ENCODE data around the gene TFPI. TPM values are rescaled to one million over a fixed set of nuclear protein-coding genes. Genes with fewer than 3 reads are reported as not detected.

Gene TFPI
- total and polyA plus RNA-seq, 2 of the 8 experiments (the other 6 are each of a cell fraction or from before 2014, with no cell fraction given): 2.0 to 7.1 TPM

GRCh38 chr2:187500585-187501359 lies 53.5 kb downstream of the TFPI start:
- Histone ChIP-seq H2AFZ (ENCODE audit: low read length) (no peak overlapping the region), H3K36me3 (ENCODE audit: control insufficient read depth in 2 of 4, insufficient read depth in 4 of 4, low read length in 3 of 4) (no peaks in the 10 kb centered on the region), H3K79me2 (ENCODE audit: control insufficient read depth in 1 of 2, insufficient read depth in 2 of 2, low read length in 2 of 2) (no peaks in the 10 kb centered on the region), H3K79me1 (ENCODE audit: low read depth, low read length) (no peaks in the 10 kb centered on the region), H3K9ac (replicated peaks in 1 of 4; ENCODE audit: extremely low read depth in 1 of 4, low read depth in 3 of 4, low read length in 3 of 4) (no peak overlapping the region), H4K91ac (replicated peaks; ENCODE audit: insufficient read length, low read length) (no peak overlapping the region), H3K4me3 (ENCODE audit: extremely low read depth in 1 of 4, insufficient read depth in 2 of 4, low read depth in 3 of 4, low read length in 4 of 4) (no peak overlapping the region), H2AK5ac (ENCODE audit: low read depth, low read length) (no peak overlapping the region), H3K23ac (ENCODE audit: insufficient read length) (no peak overlapping the region), H4K20me1 (replicated peaks in 1 of 2; ENCODE audit: control insufficient read depth in 1 of 2, insufficient read depth in 2 of 2, low read length in 2 of 2) (no peaks in the 10 kb centered on the region), H3K27ac (ENCODE audit: low read depth, low read length) (no peak overlapping the region), H2BK15ac (ENCODE audit: low read length) (no peak overlapping the region), H3K4me1 (replicated peaks in 1 of 4; ENCODE audit: control insufficient read depth in 3 of 4, insufficient read depth in 4 of 4, low read length in 3 of 4) (peaks cover 0 to 6% (median 0%) of the 10 kb centered on the region in 4 experiments; a peak in 1 of 7 replicates), H2BK5ac (ENCODE audit: low read depth, low read length) (no peak overlapping the region), H4K8ac (ENCODE audit: extremely low read depth, insufficient read depth, low read length) (no peak overlapping the region), H3K4me2 (ENCODE audit: insufficient read depth in 1 of 2, low read depth in 2 of 2, low read length in 2 of 2) (no peak overlapping the region), H2BK20ac (ENCODE audit: low read length) (no peak overlapping the region), H3K56ac (replicated peaks; ENCODE audit: insufficient read length, low read depth, low read length) (no peak overlapping the region), H3K23me2 (ENCODE audit: low read depth, low read length) (no peaks in the 10 kb centered on the region), H3K18ac (ENCODE audit: extremely low read depth, low read length) (no peak overlapping the region), H3K4ac (replicated peaks; ENCODE audit: insufficient read length, low read depth, low read length) (no peak overlapping the region), H3K27me3 (replicated peaks in 1 of 4; ENCODE audit: control insufficient read depth in 3 of 4, extremely low read depth in 1 of 4, insufficient read depth in 3 of 4, low read length in 3 of 4) (no peaks in the 10 kb centered on the region), H4K5ac (ENCODE audit: insufficient read length, low read depth, low read length) (no peak overlapping the region), H2BK12ac (ENCODE audit: low read depth, low read length) (0 out of 2 replicates have a peak overlapping the region, but pooled peaks have one; percentile 11), H2BK120ac (replicated peaks; ENCODE audit: low read depth, low read length) (no peak overlapping the region), H3K14ac (ENCODE audit: insufficient read length) (no peak overlapping the region), H3K9me3 (ENCODE audit: insufficient read depth in 2 of 2, low read depth in 1 of 2, low read length in 1 of 2) (no peaks in the 10 kb centered on the region)
- FAIRE-seq: no peak
- 67% methylated on average over 7 of the region's 7 CpGs; no CpG with 5 or more reads in 1 of the 2 experiments for WGBS, 2 experiments (ENCODE audit: extremely low coverage in 1 of 2, insufficient coverage in 1 of 2, insufficient read length in 1 of 2, insufficient replicate concordance in 2 of 2, low coverage in 1 of 2, low lambda C conversion rate in 2 of 2, missing lambda C conversion rate in 1 of 2)
- DNase-seq (ENCODE audit: low read depth in 1 of 2, low spot score in 2 of 2): no peak
- peak; percentile 71 to 73 for TF ChIP-seq RAD21 (IDR thresholded peaks at IDR 0.05 in 1 of 2, conservative IDR thresholded peaks at IDR 0.05 in 1 of 2; ENCODE audit: low read depth in 2 of 2, low read length in 2 of 2)
- TF ChIP-seq, protein P1, sequence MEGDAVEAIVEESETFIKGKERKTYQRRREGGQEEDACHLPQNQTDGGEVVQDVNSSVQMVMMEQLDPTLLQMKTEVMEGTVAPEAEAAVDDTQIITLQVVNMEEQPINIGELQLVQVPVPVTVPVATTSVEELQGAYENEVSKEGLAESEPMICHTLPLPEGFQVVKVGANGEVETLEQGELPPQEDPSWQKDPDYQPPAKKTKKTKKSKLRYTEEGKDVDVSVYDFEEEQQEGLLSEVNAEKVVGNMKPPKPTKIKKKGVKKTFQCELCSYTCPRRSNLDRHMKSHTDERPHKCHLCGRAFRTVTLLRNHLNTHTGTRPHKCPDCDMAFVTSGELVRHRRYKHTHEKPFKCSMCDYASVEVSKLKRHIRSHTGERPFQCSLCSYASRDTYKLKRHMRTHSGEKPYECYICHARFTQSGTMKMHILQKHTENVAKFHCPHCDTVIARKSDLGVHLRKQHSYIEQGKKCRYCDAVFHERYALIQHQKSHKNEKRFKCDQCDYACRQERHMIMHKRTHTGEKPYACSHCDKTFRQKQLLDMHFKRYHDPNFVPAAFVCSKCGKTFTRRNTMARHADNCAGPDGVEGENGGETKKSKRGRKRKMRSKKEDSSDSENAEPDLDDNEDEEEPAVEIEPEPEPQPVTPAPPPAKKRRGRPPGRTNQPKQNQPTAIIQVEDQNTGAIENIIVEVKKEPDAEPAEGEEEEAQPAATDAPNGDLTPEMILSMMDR (IDR thresholded peaks at IDR 0.05; ENCODE audit: control extremely low read depth in 1 of 3, insufficient read depth in 1 of 3, low read depth in 1 of 3, low read length in 3 of 3): peak in 2 of 3 experiments; percentile 54 to 57; a peak in 3 of 4 replicates
- no peak for TF ChIP-seq RXRA (IDR thresholded peaks at IDR 0.05; ENCODE audit: insufficient read depth, low read depth, low read length)
- ChIA-PET CTCF (ENCODE audit: partially characterized antibody) (interaction anchor here (0.5 to 8.6 kb wide), 76 partner anchors 10 to 1909 kb away, joined by 3 to 331 read pairs (median 4); partner anchors contain the start of gene TFPI), POLR2A (ENCODE audit: partially characterized antibody) (no interaction called here)
